Stimulated activated naive CD4-positive, alpha-beta T cell (primary cell): ENCODE measurements around the gene SYNJ2.
"Not testable (repeated sequence)": the region's sequence is repeated elsewhere in the genome, so short reads cannot be mapped to it uniquely, and the experiment has no call there.

Experiments used
- DNase-seq, 6 experiments: peaks; one replicate each; lab custom pipeline; 2025; lab: John Stamatoyannopoulos, UW

The SYNJ2 gene

GRCh38 chr6:157981395-157982101, at the start of gene SYNJ2:
SYNJ2 (plus strand) TSS chr6:157981863; CDS start chr6:157981962, 99 bp downstream.
- peak; percentile 78 to 88 (median 81) for DNase-seq

GRCh38 chr6:157935786-157936185, 45.9 kb upstream of the SYNJ2 start:
- DNase-seq, result no peak

DNA sequence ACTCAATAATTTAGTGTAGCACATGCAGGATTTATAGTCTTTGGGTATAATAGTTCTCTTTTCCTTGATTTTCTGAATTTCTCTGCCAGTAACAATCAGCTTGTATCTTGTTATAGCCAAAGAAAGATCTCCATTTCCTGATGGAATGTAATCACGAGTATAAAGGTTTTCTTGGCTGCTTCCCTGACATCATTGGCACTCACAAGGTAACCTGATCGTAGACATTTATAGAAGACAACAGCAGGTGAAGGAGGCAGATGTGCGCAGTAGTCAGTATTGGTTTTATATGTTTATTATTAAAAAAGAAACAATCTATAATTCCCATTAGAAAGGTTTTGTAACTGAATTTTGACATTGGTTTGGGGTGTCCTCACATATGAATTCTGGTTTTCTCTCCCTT, 44.3 kb upstream of the SYNJ2 start:
- DNase-seq, result no peak

GRCh38 chr6:157937916-157938315, 43.7 kb upstream of the SYNJ2 start:
- DNase-seq, result no peak

DNA sequence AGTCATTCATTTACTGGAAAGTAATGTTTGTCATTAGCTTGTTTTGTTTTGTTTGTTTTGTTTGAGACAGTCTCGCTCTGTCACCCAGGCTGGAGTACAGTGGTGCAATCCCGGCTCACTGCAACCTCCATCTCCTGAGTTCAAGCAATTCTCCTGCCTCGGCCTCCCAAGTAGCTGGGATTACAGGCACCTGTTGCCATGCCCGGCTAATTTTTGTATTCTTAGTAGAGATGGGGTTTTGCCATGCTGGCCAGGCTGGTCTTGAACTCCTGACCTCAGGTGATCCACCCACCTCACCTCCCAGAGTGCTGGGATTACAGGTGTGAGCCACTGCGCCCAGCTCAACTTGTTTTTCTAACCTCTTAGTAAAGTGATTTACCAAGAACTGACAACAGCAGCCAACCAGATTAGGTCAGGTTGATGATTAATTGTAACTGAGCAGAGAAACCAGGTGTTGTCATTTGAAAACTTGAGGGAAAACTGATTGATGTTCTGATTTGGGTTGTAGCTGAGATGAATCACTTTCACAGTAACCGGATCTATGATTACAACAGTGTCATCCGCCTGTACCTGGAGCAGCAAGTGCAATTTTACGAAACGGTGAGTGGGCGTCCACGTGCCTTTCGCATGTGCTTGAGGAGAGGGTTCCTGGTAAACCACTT, 41.2 kb upstream of the SYNJ2 start:
- DNase-seq, result not testable (repeated sequence)

- DNase-seq, result no peak
Measured at GRCh38 chr6:157941101-157941863, 40.4 kb upstream of the SYNJ2 start.

DNA sequence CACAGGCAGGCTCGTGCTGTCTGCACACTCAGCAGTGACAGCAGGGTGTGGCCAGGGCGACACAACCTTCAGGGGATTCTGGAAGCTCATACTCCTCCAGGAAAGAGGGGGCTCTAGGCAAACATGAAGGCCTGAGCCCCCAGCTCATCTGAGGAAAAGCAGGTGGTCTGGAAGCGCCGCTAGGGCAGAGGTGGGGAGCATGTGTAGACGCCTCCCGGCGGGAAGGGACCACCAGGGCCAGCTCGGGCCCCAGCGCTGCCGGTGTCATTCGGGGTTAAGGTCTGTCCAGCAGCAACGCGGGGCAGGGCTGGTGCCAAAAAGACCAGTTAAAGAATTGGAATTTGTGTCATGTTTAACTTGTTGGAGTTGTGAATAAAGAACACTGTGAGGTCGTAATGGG, 39.3 kb upstream of the SYNJ2 start:
- DNase-seq, result no peak

DNA sequence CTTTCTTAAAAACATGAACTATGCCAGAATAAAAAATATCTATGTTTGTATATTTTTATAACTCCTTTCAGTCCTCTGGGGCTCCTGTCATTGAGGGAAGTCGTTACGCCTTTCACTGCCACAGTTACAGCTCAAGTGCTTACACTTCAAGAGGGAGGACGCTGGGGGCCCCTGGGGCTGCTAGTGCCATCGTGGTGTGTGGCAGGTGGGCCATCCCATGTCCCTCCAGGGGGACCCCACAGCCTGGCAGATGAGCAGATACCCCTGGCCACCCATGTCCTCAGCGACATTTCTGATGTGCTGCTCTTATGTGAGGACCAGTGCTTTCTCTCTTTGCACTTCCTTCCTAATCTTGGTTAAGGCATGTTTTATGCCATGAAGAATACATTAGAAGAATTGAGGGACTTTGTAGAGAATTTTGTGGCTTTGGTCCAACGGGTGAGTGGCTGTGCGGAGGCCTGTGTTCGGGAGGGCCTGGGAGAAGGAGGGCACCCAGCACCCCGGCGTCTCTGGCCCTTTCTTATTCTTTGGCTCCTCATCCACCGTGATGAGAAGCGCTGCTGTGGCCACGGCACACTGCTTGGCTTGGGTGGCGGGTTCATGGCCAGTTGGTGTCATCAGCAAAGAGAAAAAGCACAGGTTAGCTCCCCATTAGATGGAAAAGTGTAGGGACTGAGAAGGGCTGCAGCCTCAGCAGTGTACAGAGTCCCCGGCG, 38.3 kb upstream of the SYNJ2 start:
- no peak for DNase-seq

GRCh38 chr6:157943964-157944283, 37.7 kb upstream of the SYNJ2 start:
- DNase-seq, result no peak

DNA sequence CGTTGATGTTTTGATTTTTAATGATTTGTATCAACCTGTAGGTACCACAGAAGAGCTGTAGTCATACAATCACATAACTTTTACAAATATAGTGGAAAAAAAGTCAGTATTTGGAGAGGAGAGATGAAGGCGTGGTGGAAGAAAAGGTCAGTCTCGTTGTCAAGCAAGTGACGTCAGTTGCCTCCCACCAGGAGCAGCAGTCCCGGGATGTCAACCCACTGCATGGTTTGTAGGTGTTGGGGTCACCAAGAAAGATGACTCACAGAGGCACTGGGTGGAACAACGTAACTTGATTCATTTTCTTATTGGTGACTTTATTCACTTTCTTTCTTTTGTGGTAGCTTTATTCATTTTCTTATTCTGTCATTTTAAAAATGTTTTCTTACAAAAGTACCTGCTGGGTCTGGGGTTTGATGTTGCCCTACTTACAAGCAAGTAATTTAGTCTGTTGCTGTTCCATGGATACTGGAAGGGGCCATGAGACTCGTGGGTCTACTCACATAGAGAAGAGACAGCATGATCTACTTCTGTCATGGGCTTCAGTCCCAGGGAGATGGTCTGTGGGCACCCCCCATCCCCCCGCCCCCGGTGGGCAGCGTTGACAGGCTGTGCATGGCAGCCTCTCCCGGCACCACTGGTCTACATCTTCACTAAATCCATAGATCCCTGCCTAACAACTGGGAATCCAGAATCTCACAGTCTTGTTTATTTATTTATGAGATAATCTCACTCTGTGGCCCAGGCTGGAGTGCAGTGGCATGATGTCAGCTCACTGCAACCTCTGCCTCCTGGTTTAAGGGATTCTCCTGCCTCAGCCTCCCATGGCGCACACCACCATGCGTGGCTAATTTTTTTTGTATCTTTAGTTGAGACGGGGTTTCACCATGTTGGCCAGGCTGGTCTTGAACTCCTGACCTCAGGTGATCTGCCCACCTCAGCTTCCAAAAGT, 36.4 kb upstream of the SYNJ2 start:
- no peak for DNase-seq

- DNase-seq, result peak in 1 of 6 experiments; percentile 8
Measured at GRCh38 chr6:157946053-157946617, 35.5 kb upstream of the SYNJ2 start.

DNA sequence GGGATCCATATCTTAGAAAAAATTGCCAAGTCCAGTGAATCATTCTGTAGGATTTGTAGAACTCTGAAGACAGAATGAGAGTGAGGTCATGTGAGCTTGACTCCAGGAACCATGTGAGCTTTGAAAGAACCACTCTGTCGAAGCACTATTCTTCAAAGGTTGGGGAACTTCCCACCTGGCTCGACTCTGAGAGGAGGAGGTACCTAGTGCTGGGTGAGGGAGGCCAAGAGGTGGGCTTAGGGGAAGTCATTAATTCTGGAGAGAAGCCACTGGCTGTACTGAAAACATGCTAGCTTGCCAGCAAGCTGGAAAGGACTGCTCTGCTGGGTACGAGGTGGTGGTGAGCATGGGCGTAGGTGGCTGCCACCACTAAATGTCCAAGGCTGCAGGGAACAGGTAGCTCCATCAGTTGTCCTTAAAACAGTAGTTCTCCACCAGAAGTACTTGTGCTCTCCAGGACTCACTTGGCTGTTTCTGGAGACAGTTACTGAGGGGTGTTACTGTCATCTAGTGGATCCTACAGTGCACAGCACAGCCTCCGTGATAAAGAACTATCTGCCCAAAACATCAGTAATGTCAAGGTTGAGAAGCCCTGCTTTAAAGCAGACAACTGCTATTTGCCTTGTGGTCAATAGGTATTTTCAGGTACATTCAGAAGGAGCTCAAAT, 34.7 kb upstream of the SYNJ2 start:
- peak in 2 of 6 experiments; percentile 17 to 30 for DNase-seq

DNA sequence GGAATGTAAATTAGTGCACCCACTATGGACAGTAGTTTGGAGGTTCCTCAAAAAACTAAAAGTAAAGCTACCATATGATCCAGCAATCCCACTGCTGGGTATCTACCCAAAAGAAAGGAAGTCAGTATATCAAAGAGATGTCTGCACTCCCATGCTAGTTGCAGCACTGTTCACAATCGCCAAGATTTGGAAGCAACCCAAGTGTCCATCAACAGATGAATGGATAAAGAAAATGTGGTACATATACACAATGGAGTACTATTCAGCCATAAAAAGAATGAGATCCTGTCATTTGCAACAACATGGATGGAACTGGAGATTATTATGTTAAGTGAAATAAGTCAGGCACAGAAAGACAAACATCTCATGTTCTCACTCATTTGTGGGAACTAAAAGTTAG, 30.8 kb upstream of the SYNJ2 start:
- not testable (repeated sequence) for DNase-seq

DNA sequence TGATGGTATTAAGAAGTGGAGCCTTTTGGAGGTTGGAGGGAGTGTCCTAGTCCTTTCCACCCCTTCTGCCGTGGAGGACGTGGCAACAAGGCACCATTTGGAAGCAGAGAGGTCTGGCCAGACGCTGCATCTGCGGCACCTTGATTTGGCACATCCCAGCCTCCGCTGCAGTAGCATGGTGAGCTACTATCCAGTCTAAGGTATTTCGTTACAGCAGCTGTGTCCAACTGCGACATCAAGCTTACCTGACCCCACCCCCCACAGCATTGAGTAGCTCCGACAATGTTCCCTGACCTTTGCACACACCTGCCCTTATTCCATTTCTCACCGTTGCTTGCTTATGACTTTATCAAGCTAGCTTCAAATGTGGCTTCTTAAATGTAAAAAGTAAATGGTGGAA, 29.8 kb upstream of the SYNJ2 start:
- DNase-seq, result no peak

DNA sequence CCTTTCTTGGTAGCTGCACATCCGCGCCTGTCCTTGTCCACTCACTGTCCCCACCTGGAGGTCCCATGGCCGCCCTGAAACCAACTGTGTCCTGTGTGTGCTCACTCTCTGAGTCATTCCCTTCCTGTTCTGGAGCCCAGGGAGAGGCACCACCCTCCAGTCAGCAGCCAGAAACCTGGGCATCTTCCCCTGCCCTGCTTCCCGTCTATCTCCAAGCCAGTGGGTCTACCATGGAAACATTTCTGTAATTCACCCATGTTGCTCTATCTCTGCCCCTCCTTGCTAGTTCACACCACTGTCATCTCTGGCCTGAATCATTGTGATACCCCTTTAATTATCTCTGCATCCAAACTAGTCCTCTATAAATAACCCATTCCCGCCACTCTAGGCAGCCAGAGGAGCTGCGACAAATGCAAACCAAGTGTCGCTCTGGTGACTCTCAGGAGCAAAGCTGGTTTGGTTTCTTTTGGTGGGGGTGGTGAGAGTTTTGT, 28.8 kb upstream of the SYNJ2 start:
- no peak for DNase-seq

GRCh38 chr6:157953580-157954091, 28.0 kb upstream of the SYNJ2 start:
- DNase-seq, result no peak

DNA sequence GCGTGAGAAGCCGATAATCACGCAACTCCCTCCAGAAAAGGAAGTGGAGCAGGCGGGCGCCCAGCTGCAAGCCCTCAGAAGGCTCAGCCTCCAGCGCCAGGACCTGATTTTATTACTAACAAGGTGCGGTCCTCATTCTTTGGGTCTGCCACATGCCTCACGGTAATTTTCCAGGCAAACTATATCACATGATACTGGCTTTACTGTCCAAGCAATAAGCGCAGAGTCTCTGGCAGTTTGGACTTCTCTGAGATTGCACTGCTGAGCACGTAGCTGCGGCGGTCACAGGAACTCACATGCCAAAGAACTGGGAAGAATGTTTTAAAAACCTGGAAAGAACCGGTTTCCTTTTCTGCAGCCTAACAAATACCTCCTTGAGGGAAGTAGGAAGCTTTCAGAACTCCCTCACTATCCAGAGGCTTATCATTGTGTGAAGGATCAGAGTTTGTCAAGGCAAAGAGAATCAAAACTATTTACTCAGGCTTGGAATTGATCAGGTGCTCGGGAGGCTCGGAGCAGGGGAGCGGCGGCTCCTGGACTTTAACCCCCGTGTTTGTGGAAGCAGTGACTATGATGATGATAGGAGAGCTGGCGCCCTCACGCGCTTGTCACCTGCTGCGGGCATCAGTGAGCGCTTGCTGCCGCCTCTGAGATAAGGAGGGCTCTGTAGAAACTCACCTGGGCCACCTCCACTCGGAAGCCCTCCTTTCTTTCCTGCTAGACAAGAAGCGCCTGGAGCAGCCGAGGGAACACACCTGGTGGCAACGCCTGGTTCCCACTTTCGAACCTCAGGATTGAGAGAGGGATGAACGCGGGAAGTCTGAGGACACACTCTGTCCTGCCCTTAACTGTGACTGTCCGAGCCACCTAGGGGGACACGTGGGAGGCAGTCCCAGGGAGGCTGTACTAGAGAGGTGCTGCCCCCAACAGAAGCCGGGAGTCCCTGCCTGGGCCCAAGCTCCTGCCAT, 27.2 kb upstream of the SYNJ2 start:
- no peak for DNase-seq

GRCh38 chr6:157955675-157956074, 26.0 kb upstream of the SYNJ2 start:
- DNase-seq, result no peak
